Erythroblast (primary cell): ENCODE results near the gene SRSF2.

Source experiments
- DNase-seq, 2 experiments: peaks; one replicate each; lab custom pipeline; 2025; lab: John Stamatoyannopoulos, UW
- GATA1 ChIP-seq: IDR thresholded peaks from 2 replicates; pipeline ENCODE4 v1.6.1; 2011; ENCODE audit warnings: low read depth, mild to moderate bottlenecking, control low read depth, low read length, moderate library complexity
- POLR2A ChIP-seq: IDR thresholded peaks from 2 replicates; pipeline ENCODE4 v1.6.1; 2011; ENCODE audit warnings: mild to moderate bottlenecking, low read length

The SRSF2 gene

GRCh38 chr17:76696763-76697701 is 40.1 kb downstream of the SRSF2 start:
- no peak for TF ChIP-seq POLR2A
- TF ChIP-seq GATA1 = no peak

GRCh38 chr17:76695059-76695831 is 41.9 kb downstream of the SRSF2 start:
- TF ChIP-seq POLR2A (no peak), GATA1 (no peak)
- DNase-seq = no peak

More at GRCh38 chr17:76696763-76697701, 40.1 kb downstream of the SRSF2 start:
- DNase-seq = no peak

- no peak for TF ChIP-seq GATA1
- no peak for TF ChIP-seq POLR2A
- no peak for DNase-seq
Measured at GRCh38 chr17:76691379-76692191, 45.5 kb downstream of the SRSF2 start.

- TF ChIP-seq GATA1 = no peak
- DNase-seq = no peak
Measured at GRCh38 chr17:76690596-76691280, 46.4 kb downstream of the SRSF2 start.

GRCh38 chr17:76689859-76690258 is 47.3 kb downstream of the SRSF2 start:
- TF ChIP-seq POLR2A (no peak), GATA1 (no peak)
- no peak for DNase-seq

- TF ChIP-seq POLR2A = no peak
- TF ChIP-seq GATA1 = no peak
- DNase-seq = no peak
Measured at GRCh38 chr17:76688165-76688622, 48.9 kb downstream of the SRSF2 start.

- TF ChIP-seq POLR2A (no peak), GATA1 (no peak)
- DNase-seq = no peak
Measured at GRCh38 chr17:76687298-76688164, 49.6 kb downstream of the SRSF2 start.

GRCh38 chr17:76686538-76687297 is 50.4 kb downstream of the SRSF2 start:
- no peak for TF ChIP-seq GATA1
- TF ChIP-seq POLR2A = no peak
- no peak for DNase-seq

GRCh38 chr17:76685846-76686245 is 51.3 kb downstream of the SRSF2 start:
- DNase-seq = no peak
- TF ChIP-seq POLR2A (no peak), GATA1 (no peak)

GRCh38 chr17:76685366-76685765 is 51.8 kb downstream of the SRSF2 start:
- TF ChIP-seq POLR2A = no peak
- TF ChIP-seq GATA1 = no peak
- DNase-seq = no peak

- TF ChIP-seq POLR2A (no peak), GATA1 (no peak)
- no peak for DNase-seq
Measured at GRCh38 chr17:76684756-76685155, 52.4 kb downstream of the SRSF2 start.
